K562 (cell line): ENCODE results near the gene FOXJ1. TPM values are rescaled to one million over a fixed set of nuclear protein-coding genes. Genes with fewer than 3 reads are reported as not detected.
A peak's percentile ranks its signal among the peaks of the same experiment; 100 is the strongest.

ENCODE experiments used
- CBFB ChIP-seq: sonication (generic); formaldehyde crosslinking; IDR thresholded peaks from 2 replicates; pipeline ENCODE4 v1.4.0; 2020; ENCODE audit warnings: mild to moderate bottlenecking, missing genetic modification reagents
- CREB3L1 ChIP-seq: fragments of 450-650 bp; IDR thresholded peaks from 2 replicates; pipeline ENCODE4 v1.6.1; 2014; ENCODE audit warnings: low read depth, mild to moderate bottlenecking, moderate library complexity, borderline replicate concordance
- ELF4 ChIP-seq: fragments of 450-650 bp; formaldehyde crosslinking; IDR thresholded peaks from 2 replicates; pipeline ENCODE4 v1.4.0; 2022; ENCODE audit warnings: missing genetic modification characterization
- FOXJ3 ChIP-seq: sonication (generic); formaldehyde crosslinking; IDR thresholded peaks from 2 replicates; pipeline ENCODE4 v1.4.0; 2020; ENCODE audit warnings: mild to moderate bottlenecking, missing genetic modification reagents
- GATAD2B ChIP-seq: fragments of 450-650 bp; IDR thresholded peaks from 2 replicates; pipeline ENCODE4 v1.6.1; 2017; ENCODE audit warnings: mild to moderate bottlenecking, borderline replicate concordance
- GTF3C2 ChIP-seq: IDR thresholded peaks from 3 replicates; pipeline ENCODE4 v1.6.1; 2011; ENCODE audit warnings: borderline replicate concordance, mild to moderate bottlenecking, moderate library complexity; ENCODE audit not compliant: insufficient read length; ENCODE audit errors: extremely low read depth
- HBP1 ChIP-seq: fragments of 450-650 bp; formaldehyde crosslinking; IDR thresholded peaks from 2 replicates; pipeline ENCODE4 v1.4.0; 2022; ENCODE audit warnings: missing genetic modification characterization
- HMG20A ChIP-seq: fragments of 450-650 bp; formaldehyde crosslinking; conservative IDR thresholded peaks from 2 replicates; pipeline ENCODE4 v1.4.0; 2020; ENCODE audit warnings: mild to moderate bottlenecking, mixed read lengths
- HMGN3 ChIP-seq: IDR thresholded peaks from 2 replicates; pipeline ENCODE4 v1.6.1; 2011; ENCODE audit warnings: borderline replicate concordance, low read depth, mild to moderate bottlenecking, mixed read lengths, low read length; ENCODE audit not compliant: insufficient read length; ENCODE audit errors: extremely low read depth
- L3MBTL2 ChIP-seq: fragments of 450-650 bp; IDR thresholded peaks from 2 replicates; pipeline ENCODE4 v1.6.1; 2016; ENCODE audit warnings: mild to moderate bottlenecking, moderate library complexity
- MTA3 ChIP-seq: fragments of 450-650 bp; formaldehyde crosslinking; IDR thresholded peaks from 2 replicates; pipeline ENCODE4 v1.6.1; 2017; ENCODE audit warnings: mild to moderate bottlenecking, borderline replicate concordance
- PCBP1 ChIP-seq: fragments of 200-400 bp; formaldehyde crosslinking; IDR thresholded peaks from 2 replicates; pipeline ENCODE4 v1.6.1; 2018; ENCODE audit warnings: mild to moderate bottlenecking, low read depth, low read length; ENCODE audit not compliant: poor library complexity, severe bottlenecking
- PHB2 ChIP-seq: fragments of 450-650 bp; IDR thresholded peaks from 2 replicates; pipeline ENCODE4 v1.6.1; 2017; ENCODE audit warnings: low read depth
- PURB ChIP-seq: sonication (generic); formaldehyde crosslinking; IDR thresholded peaks from 2 replicates; pipeline ENCODE4 v1.9.0; 2021; ENCODE audit warnings: low read depth, mild to moderate bottlenecking, missing genetic modification reagents
- RBM14 ChIP-seq: fragments of 200-400 bp; formaldehyde crosslinking; IDR thresholded peaks from 2 replicates; pipeline ENCODE4 v1.6.1; 2018; ENCODE audit warnings: low read depth, mild to moderate bottlenecking, low read length, moderate library complexity, borderline replicate concordance; ENCODE audit not compliant: insufficient read depth
- RBM25 ChIP-seq: fragments of 200-400 bp; formaldehyde crosslinking; IDR thresholded peaks from 2 replicates; pipeline ENCODE4 v1.6.1; 2018; ENCODE audit warnings: low read length, low read depth, moderate library complexity; ENCODE audit not compliant: severe bottlenecking
- SRSF9 ChIP-seq: fragments of 200-400 bp; formaldehyde crosslinking; IDR thresholded peaks from 2 replicates; pipeline ENCODE4 v1.6.1; 2017; ENCODE audit warnings: low read depth, low read length, borderline replicate concordance
- THAP7 ChIP-seq: fragments of 250-450 bp; sonication (Bioruptor Pico); IDR thresholded peaks from 2 replicates; pipeline ENCODE4 v1.5.0; 2021
- ZBTB7A ChIP-seq: IDR thresholded peaks from 2 replicates; pipeline ENCODE4 v1.6.1; 2011; ENCODE audit warnings: low read depth, mild to moderate bottlenecking, low read length, moderate library complexity, borderline replicate concordance; ENCODE audit not compliant: control insufficient read depth
- ZNF12 ChIP-seq: sonication (generic); formaldehyde crosslinking; IDR thresholded peaks from 2 replicates; pipeline ENCODE4 v1.4.0; 2020; ENCODE audit warnings: mild to moderate bottlenecking, missing genetic modification reagents
- ZNF444 ChIP-seq: fragments of 250-450 bp; sonication (Bioruptor Pico); IDR thresholded peaks from 2 replicates; pipeline ENCODE4 v1.4.0; 2020; ENCODE audit warnings: mild to moderate bottlenecking, moderate library complexity
- ZNF77 ChIP-seq: fragments of 250-450 bp; sonication (Bioruptor Pico); IDR thresholded peaks from 2 replicates; pipeline ENCODE4 v1.5.0; 2020
- polyA plus RNA-seq, 8 experiments: library from polyadenylated mRNA; depleted of rRNA in 4 of 8; stranded (reverse) in 5 of 8; unstranded in 3 of 8; fragments of >200 nt; fragmentation: Nextera tagmentation in 2 of 8; fragmentation: Illumina TruSeq in 1 of 8; extraction: Ambion mirVana in 2 of 8; extraction: Trizol in 1 of 8; gene quantifications; 2 replicates each; pipeline versions ENCODE4 v1.2.1 to v1.2.3, GENCODE V29; 2011 to 2014; ENCODE audit warnings: inconsistent platforms in 1 of 8, missing spikeins in 1 of 8
- total RNA-seq, 7 experiments: library from RNA; depleted of rRNA in 6 of 7; stranded (reverse); fragments of >200 nt in 6 of 7; fragmentation: Illumina TruSeq in 2 of 7; extraction: Trizol in 2 of 7; gene quantifications; 2 replicates each; pipeline versions ENCODE4 v1.2.1 to v1.2.3, GENCODE V29; 2011 to 2021; ENCODE audit warnings: low replicate concordance in 1 of 7

Gene FOXJ1
- total and polyA plus RNA-seq, 9 of the 15 experiments (the other 6 are each of a cell fraction or from before 2014, with no cell fraction given), result 0.07 TPM; not detected in 8

- no peak for TF ChIP-seq GTF3C2
- TF ChIP-seq RBM25, result no peak
- no peak for TF ChIP-seq ZNF12 (CRISPR knock-in tag)
- no peak for TF ChIP-seq PHB2
- no peak for TF ChIP-seq RBM14
- no peak for TF ChIP-seq ZNF444 (CRISPR knock-in tag)
- 0 out of 2 replicates have a peak, but pooled peaks have one; percentile 45 for TF ChIP-seq MTA3
- no peak for TF ChIP-seq PCBP1
- no peak for TF ChIP-seq GATAD2B
- no peak for TF ChIP-seq CBFB (CRISPR knock-in tag)
- TF ChIP-seq THAP7 (CRISPR knock-in tag), result no peak
- no peak for TF ChIP-seq ZBTB7A
- TF ChIP-seq HBP1 (CRISPR knock-in tag), result no peak
- no peak for TF ChIP-seq HMGN3
- no peak for TF ChIP-seq ELF4 (CRISPR knock-in tag)
- no peak for TF ChIP-seq FOXJ3 (CRISPR knock-in tag)
- no peak for TF ChIP-seq SRSF9
- no peak for TF ChIP-seq HMG20A (CRISPR knock-in tag)
- TF ChIP-seq PURB (CRISPR knock-in tag), result no peak
- no peak for TF ChIP-seq ZNF77
- TF ChIP-seq CREB3L1, result no peak
- TF ChIP-seq L3MBTL2, result peak; percentile 68
Measured at GRCh38 chr17:76182016-76182764, 41.1 kb upstream of the FOXJ1 start (continued).
